GM19099 (cell line): ENCODE data around the gene NRIP1.

ENCODE experiments used
- POLR2A ChIP-seq: IDR thresholded peaks from 3 replicates; pipeline ENCODE4 v1.6.1; 2011; ENCODE audit warnings: low read depth; ENCODE audit not compliant: insufficient read length; ENCODE audit errors: extremely low read depth

The NRIP1 gene

DNA sequence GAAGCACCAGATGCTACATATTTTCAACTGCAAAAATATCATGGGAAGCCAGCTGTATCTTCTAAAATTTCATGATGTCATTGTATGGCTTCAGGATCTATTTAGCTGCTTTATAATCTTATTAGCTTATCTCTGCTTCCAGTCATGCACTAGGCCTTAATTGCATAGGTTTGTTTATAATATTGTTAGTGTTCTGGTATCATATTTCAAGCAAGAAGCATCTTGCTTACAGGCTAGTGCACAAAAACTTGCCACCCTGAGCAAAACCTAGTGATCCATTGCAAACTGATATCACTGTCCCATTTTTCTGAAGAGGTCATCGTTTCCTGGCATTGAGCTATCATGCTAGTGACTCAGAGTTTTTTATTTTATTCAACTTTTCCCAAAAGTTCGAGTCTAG lies 15.7 kb upstream of the NRIP1 start:
- TF ChIP-seq POLR2A, result no peak

DNA sequence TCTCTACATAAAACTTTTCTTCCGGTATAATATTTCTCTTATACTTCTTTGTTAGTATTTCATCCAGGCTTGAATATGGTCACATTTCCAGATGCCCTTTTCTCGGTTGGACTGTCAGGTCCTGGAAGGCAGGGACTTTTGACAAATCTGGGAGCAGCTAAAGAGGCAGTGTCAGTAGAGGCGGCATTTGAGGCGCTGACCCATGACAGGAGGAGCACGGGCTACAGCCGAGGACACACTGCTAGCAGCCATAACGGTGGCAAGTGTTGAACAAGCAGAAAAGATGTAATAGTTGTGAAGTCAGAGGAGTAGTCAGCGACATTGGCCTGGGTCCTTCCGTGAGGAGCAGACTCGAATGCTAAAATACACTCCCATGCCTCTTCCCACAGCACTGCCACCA lies 14.5 kb upstream of the NRIP1 start:
- no peak for TF ChIP-seq POLR2A

DNA sequence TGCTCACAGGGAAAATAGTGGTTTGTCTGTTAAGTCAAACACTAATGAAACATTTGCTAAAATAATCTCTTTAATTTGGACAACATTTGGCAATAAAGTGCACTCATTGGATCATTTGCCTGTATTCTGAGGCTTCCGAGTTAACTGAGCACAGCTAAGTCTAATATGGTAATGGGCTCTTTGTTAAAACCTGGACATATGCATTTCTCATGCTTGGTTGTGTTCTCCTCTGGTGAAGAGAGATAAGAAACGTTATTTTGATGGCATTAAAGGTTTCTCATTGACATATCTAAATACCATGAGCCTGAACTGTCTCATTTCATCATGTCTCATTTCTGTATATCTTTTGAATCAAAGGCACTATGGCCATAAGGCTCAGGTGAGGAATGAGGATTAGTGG lies 13.4 kb upstream of the NRIP1 start:
- TF ChIP-seq POLR2A, result no peak

DNA sequence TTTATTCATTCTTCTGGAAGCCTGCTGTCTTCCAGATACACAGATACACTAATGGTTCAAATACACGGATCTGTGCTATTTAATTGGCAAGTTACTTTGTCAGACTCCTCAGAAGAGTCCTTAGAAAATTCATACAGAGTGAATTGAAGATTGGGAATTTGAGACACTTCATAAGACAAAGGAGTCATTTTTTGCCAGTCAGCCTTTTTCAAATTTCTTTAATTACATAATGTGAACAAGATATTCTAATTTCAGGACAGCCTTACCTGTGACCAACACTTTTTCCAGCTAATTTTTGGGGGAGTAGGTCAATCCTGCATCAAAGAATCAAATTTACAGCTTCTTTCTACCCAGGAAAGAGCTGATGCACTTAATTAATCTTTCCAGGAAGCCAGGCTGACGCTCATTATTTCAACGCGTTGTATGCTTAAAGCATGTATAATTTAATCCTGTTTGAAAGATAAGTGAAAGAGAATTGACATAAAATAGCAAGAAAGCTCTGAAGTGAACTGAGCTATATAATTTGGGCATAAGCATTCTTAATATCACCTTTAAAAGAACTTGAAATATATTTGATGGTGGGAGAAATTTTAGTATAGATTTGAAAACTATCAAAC lies 12.8 kb upstream of the NRIP1 start:
- no peak for TF ChIP-seq POLR2A

DNA sequence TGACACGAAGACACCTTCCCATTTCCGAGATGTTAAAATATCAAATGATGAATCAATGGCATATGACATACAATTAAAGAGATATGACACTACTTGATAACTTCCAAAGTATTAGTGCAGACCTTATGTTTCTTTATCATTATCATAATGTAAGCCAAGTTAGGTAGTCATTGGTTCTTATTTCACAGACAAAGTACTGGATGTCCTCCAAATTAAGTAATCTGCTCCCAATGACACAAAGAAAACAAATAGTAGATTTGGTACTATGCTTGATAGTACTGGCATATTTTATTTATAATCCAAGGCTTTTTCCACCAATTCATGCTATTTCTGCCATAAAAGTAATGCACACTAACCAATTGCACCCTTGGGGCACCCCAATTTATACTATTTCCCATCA lies 11.9 kb upstream of the NRIP1 start:
- no peak for TF ChIP-seq POLR2A

DNA sequence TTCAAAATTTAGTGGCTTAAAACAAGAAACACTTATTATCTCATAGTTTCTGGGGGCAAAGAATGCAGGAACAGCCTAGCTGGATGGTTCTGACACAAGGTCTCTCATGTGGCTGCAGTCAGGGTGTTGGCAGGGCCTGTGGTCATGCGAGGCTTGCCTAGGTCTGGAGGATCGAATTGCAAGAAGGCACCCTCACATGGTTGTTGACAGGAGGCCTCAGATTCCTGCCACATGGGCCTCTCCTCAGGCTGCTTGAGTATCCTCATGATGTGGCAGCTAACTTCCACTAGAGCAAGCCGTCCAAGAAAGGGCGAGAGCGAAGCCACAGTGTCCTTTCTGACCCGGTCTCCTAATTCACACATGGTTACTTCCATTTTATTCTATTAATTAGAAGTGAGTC lies 6.2 kb upstream of the NRIP1 start:
- TF ChIP-seq POLR2A, result no peak

DNA sequence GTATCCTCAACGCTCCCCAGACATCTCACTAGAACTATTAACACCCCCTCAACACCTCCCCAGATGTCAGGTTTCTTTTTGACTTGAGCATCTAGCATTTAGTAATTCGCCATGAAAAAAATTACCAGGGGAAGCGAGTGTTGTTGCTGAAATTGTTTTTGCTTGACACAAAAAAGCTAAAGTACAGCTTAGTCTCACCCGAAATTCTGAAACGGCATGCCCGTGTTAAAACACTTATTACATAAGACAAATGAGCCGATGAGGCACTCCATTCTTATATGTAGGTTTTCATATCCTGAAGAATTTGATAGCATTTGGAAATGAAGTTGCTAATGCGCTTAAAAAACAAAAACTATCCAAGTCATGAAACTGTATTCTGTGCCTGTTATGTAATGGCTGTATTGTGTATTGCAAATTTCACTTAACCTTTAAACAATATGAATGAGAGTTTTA lies 1.3 kb upstream of the NRIP1 start:
- no peak for TF ChIP-seq POLR2A

DNA sequence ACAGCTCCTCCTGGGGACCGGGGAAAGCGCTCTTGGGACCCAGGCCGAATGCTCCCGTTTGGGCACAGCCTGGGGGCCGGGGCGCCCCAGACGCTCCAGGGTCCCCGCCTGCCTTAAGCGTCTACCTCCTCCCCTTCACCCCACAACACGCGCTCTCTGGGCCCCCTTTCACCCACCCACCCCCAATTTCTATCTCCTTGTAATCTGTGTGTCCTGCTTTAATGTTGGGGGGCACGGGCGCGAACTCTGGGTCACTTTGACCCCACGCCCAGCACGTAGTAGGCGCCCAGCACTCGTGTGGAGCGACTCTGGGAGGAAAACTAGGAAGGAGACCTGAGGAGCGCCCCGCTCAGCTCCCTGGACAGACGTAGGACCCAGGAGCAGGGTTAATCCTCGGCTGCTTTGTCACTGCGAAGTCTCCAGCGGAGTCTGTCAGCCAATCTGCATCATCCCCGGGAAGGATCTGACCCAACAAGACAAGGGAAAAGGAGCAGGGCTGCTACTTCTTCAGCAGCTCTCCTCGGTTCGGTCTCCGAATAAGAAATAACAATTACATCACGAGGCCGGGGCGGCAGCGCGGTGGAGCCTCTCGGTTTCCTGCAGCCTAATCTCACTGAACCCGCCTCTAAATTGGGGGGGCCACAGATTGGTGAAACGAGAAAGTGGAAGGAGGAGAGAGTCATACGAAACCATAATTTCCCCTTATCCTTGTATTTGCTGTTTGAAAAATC lies 757 bp upstream of the NRIP1 start:
- no peak for TF ChIP-seq POLR2A

DNA sequence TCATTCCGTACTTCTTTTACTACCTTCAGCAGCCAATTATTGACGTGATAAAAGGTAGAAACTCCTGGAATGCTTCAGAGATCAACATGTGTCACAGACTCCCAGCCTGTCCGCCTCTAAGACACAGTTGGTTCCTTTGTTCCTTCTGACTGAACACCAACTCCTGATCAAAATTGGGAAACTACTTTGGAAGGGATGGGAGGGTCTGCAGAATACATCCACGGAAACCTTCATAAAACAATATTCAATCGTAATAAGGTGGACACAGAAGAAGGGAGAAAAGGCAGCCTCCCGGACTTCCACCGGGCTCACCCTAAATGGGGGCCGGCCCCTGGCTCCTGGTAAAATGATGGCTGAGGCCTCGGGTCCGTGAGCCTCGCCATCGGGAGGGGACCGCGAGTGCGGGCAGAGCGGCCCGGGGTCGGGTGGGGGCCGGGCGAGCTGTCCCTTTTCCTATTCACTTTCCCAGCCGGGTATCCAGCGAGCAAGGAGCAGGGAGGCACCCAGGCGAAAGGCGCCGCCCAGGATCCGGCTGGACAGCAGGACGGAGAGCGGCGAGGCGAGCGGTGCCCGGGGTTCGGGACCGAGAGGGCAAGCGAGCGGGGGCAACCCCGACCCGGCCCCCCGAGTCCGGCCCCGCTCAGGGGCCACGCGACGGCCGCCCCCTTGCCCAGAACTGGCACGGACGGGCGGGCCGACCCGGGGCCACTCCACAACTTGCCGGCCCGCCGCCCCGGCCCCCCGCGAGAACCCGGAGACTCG lies 805 bp downstream of the NRIP1 start:
- TF ChIP-seq POLR2A, result no peak

DNA sequence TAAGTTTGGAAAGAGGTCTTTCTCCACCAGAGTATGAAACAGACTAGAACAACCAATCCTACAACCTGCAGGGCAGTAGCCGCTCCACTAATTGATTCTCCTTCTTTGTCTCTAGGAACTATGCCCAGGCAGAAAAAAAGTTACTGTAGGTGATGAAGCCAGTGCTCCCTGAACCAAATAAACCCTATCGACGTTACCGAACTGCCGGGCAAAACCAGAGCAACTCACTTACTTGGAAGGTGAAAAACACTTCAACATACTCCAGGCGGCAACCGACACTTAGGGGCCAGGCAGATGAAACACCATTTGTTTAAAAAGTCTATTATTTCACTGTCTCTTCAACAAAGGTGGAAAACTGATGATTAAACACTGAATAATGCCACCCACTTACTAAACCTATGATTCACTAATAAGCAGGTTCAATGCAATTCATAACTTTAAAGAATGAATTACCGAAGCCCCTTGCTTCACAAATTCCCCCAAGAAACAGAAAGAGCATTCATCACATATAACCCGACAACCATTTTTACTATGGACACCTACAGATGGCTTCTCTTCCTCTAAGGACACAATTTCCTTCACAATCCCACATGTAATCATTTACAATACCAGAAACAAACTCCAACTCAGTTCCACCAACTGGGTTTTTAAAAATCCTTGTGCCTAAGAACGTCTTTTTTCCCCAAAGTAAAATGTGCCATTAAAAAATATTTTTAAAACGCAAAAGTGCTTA lies 1.6 kb downstream of the NRIP1 start:
- TF ChIP-seq POLR2A, result no peak

DNA sequence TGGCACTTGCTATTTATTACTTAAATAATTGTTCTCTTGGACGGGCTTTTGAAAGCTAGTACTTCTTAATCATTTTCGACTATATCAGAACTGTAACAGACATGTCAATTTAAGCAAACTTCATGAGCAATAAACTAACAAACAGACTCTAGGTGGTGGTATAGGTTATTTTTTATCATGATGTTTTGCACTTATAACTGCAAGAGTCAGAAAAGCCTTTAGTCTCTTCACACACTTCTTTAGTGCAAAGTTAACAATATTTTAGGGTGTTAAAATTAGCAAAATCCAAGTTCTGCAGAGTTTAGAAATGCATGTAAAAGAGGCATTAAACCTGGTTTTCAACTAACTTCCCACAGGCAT lies 2.2 kb downstream of the NRIP1 start:
- no peak for TF ChIP-seq POLR2A

DNA sequence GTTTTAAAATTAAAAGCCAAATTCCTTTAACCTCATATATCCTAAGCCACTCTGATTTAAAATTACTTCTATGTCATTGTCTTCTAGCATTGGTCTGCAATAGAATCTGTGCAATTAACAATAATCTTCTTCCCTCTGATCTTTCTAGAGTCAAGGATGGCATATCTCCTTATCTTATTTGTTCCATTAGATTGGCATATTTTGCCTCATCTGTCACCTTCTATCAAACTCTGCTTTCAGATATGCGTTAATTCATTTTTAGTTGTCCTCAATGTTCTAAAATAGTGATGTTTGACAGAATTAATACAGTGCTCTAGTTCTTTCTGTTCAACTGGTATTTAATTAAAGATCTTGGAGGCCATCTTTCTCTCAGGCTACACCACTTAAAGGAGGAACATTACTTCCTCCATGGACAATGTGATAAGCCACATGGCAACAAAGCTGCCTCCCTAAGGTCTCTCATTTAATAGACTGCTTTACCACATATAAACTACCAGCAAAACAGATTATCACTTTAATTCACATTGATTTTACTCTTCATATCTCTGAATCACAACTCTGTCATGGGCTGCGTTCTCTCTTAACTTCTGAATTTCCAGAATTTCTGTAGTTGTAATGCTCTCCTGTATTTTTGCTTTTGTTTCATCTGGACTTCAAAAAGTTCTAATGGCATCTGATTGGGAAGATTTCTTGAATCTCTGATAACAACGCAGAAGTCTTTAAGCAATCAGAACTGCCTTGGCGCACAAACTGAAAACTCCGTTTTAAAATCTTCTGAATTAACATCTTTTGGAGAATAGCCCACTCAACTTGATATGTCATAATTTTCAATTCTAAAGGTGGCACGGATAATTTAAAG lies 2.8 kb downstream of the NRIP1 start:
- TF ChIP-seq POLR2A, result no peak

DNA sequence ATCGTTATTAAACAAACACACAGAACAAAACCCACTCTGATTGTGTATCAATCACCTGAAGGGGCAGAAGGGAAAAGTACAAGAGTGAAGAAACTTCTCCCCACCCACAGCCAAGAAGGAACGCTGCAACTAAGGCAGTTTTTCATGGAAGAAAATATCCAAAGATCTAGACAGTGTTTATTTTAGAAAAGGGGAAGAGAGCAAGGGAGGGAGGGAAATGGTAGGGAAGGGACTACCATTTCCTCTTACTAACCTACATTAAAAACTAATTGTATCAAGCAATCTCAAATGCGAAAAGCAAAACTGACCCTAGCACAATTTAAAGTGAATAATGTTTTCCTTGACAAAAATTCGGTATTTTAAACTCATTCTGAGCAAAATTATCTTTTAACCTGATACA lies 3.5 kb downstream of the NRIP1 start:
- no peak for TF ChIP-seq POLR2A

DNA sequence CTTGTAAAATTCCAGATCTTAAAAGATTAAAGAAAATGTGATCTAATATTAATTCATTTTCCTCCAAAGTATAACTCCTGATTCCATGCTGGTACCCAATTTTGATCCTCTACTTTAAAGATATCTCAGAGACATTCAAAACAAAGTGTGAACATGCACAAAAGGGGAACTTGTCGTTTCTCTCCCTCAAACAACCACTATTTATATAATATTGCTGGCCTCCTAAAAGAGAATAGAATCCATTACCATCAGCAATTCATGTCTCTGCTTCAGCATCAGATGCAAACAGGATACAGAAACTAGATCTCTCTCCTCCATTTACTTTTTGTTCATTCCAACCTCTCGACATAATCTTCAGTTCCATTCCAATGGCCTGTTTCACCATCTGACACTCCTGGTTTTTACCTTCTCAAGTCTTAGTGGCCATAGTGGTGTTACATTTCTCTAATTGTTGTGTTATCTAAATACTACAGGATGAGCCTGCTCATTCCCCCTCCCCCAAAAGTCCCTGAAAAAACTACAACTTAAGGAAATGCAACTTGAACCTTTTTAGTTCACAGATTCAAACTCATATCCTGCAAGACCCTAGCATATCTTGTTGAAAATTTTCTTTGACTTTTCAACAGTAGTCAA lies 4.1 kb downstream of the NRIP1 start:
- TF ChIP-seq POLR2A, result no peak
